Activated CD4-positive, alpha-beta memory T cell treated with anti-CD3 and anti-CD28 coated beads for 36 hours (primary cell): ENCODE results near the gene MALRD1. TPM values are rescaled to one million over a fixed set of nuclear protein-coding genes. Genes with fewer than 3 reads are reported as not detected.

Source experiments
- CTCF ChIA-PET: fragments of 350-600 bp; sonication (Branson Sonifier 250); formaldehyde crosslinking; loops from one replicate; lab custom pipeline; 2021; ENCODE audit warnings: antibody characterized with exemption, inconsistent platforms; lab: Charles Lee
- POLR2A ChIA-PET: fragments of 350-600 bp; sonication (Branson Sonifier 250); formaldehyde crosslinking; loops from one replicate; lab custom pipeline; 2021; ENCODE audit warnings: antibody characterized with exemption; lab: Charles Lee
- DNase-seq: peaks from one replicate; pipeline ENCODE4 v3.0.0-alpha.2; 2020
- H3K27ac Mint-ChIP-seq: one replicate; pipeline ENCODE4 v1.8.0; 2021; ENCODE audit warnings: mixed read lengths
- H3K27me3 Mint-ChIP-seq: one replicate; pipeline ENCODE4 v1.8.0; 2021; ENCODE audit warnings: mixed read lengths
- H3K36me3 Mint-ChIP-seq: one replicate; pipeline ENCODE4 v1.8.0; 2021; ENCODE audit warnings: mixed read lengths
- H3K4me1 Mint-ChIP-seq: one replicate; pipeline ENCODE4 v1.8.0; 2021; ENCODE audit warnings: low read depth, mixed read lengths
- H3K4me3 Mint-ChIP-seq: one replicate; pipeline ENCODE4 v1.8.0; 2021; ENCODE audit warnings: mild to moderate bottlenecking, mixed read lengths
- H3K9me3 Mint-ChIP-seq: one replicate; pipeline ENCODE4 v1.8.0; 2021; ENCODE audit warnings: mixed read lengths
- intact Hi-C: fragments of 100-400 bp; cut with micrococcal nuclease; formaldehyde crosslinking; loops from one replicate; pipeline ENCODE4 v1.15.1; 2023
- total RNA-seq, 2 experiments: library from RNA; stranded (reverse); gene quantifications; one replicate each; pipeline ENCODE4 v1.2.3, GENCODE V29; 2021

Gene MALRD1
- total RNA-seq, 2 experiments from 2014 or later, result not detected

DNA sequence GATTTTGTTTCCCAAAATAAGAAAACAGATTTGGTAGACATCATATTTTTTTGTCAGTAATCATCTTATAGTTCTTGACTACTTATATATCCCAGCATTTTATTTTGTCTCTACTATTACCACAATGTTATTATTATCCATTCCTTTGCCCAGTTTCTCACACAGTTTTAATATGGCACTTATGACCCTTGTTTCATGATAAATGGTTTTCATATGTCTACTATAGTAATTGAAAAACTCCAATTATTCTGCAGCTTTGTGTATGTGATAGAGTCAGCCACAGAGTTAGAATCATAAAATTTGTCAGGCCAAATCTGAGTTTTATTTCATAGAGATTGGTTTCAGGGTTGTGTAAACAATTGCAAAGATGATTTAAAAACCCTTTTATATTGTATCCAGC is 203.9 kb downstream of the MALRD1 start:
- intact Hi-C loops, result no loop called here
- H3K9me3 Mint-ChIP-seq, result peaks cover 13% of the 10 kb centered on the region
- CTCF ChIA-PET, result no interaction called here
- DNase-seq, result no peak
- no peak overlapping the region for H3K27ac Mint-ChIP-seq
- POLR2A ChIA-PET, result no interaction called here
- H3K36me3 Mint-ChIP-seq, result no peaks in the 10 kb centered on the region
- no peaks in the 10 kb centered on the region for H3K4me1 Mint-ChIP-seq
- H3K27me3 Mint-ChIP-seq, result no peaks in the 10 kb centered on the region
- H3K4me3 Mint-ChIP-seq, result no peak overlapping the region

DNA sequence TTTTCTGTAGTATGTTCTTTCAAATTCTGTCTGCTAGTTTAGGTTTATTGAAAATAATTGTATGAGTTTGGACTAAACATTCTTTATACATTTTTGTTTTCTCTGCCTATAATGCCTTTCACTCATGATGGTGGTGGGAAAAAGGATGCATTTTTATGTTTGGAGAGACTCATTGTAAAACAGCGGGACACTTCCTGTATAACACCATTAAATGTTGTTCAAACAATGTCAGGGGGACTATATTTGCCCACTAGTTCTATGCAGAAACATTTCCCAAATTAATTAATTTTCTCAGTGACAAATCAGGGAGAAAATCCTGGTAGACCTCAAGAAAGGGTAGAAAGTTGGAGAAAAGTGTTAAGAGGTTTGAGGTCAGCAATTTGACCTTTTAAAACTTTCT is 207.7 kb downstream of the MALRD1 start:
- POLR2A ChIA-PET, result no interaction called here
- Mint-ChIP-seq H3K4me1 (no peaks in the 10 kb centered on the region), H3K36me3 (no peaks in the 10 kb centered on the region), H3K27me3 (no peaks in the 10 kb centered on the region), H3K9me3 (peaks cover 21% of the 10 kb centered on the region), H3K4me3 (no peak overlapping the region), H3K27ac (no peak overlapping the region)
- intact Hi-C loops, result no loop called here
- CTCF ChIA-PET, result no interaction called here
- no peak for DNase-seq

- H3K4me3 Mint-ChIP-seq, result no peak overlapping the region
- intact Hi-C loops, result no loop called here
- POLR2A ChIA-PET, result no interaction called here
- H3K9me3 Mint-ChIP-seq, result peaks cover 20% of the 10 kb centered on the region
- H3K27ac Mint-ChIP-seq, result no peak overlapping the region
- no peak for DNase-seq
- H3K36me3 Mint-ChIP-seq, result no peaks in the 10 kb centered on the region
- no peaks in the 10 kb centered on the region for H3K4me1 Mint-ChIP-seq
- CTCF ChIA-PET, result no interaction called here
- no peaks in the 10 kb centered on the region for H3K27me3 Mint-ChIP-seq
These were observed 214.7 kb downstream of the MALRD1 start for GRCh38 chr10:19263262-19263661.

- Mint-ChIP-seq H3K9me3 (peaks cover 7% of the 10 kb centered on the region), H3K27me3 (no peaks in the 10 kb centered on the region), H3K27ac (no peak overlapping the region), H3K4me3 (no peak overlapping the region), H3K4me1 (no peaks in the 10 kb centered on the region), H3K36me3 (no peaks in the 10 kb centered on the region)
- intact Hi-C loops, result no loop called here
- no peak for DNase-seq
- POLR2A ChIA-PET, result no interaction called here
- CTCF ChIA-PET, result no interaction called here
These were observed 234.7 kb downstream of the MALRD1 start for GRCh38 chr10:19283285-19283684.

DNA sequence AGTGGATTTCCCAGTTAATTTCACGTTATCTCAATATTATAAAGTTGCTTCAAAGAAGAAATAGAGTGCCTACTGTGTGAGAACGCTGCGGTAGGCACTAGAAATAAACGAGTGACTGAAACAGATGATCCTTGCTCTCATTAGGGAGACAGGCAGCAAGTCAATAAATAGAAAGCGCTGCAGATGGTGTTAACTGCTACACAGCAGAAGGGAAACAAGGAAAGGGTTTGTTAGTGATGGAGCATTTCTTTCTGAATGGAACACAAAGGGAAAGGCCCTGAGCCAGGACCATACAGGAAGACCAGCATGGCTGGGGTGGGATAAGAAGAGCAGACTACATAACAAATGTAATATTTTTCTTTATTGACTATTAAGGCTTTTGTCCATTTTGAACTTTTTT is 235.2 kb downstream of the MALRD1 start:
- intact Hi-C loops, result no loop called here
- POLR2A ChIA-PET, result no interaction called here
- Mint-ChIP-seq H3K36me3 (no peaks in the 10 kb centered on the region), H3K4me1 (no peaks in the 10 kb centered on the region), H3K27ac (no peak overlapping the region), H3K9me3 (peaks cover 7% of the 10 kb centered on the region), H3K27me3 (no peaks in the 10 kb centered on the region), H3K4me3 (no peak overlapping the region)
- CTCF ChIA-PET, result no interaction called here
- DNase-seq, result no peak

GRCh38 chr10:19290770-19291169 is 242.2 kb downstream of the MALRD1 start:
- Mint-ChIP-seq H3K36me3 (no peaks in the 10 kb centered on the region), H3K4me1 (no peaks in the 10 kb centered on the region), H3K27me3 (no peaks in the 10 kb centered on the region), H3K27ac (no peak overlapping the region), H3K4me3 (no peak overlapping the region), H3K9me3 (peaks cover 11% of the 10 kb centered on the region)
- POLR2A ChIA-PET, result no interaction called here
- CTCF ChIA-PET, result no interaction called here
- intact Hi-C loops, result no loop called here
- no peak for DNase-seq

DNA sequence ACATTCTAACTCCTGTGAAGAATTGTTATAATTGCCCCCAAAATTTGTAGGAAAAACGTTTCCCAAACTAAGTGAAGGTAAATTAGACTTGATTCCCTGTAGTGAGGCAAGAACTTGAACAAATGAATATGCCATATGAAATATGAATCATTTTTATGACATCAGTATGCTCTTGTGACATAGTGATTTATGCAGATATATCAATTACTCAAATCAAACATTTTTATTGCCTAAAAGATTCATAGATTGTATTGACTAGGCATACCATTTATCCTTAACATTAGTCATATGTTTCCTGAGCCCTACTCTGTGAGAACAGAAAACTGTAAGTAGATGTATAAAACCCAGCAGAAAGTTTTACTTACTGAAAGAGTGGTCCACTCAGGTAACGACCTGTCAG is 245.6 kb downstream of the MALRD1 start:
- H3K9me3 Mint-ChIP-seq, result peaks cover 9% of the 10 kb centered on the region
- no peak for DNase-seq
- ChIA-PET CTCF (no interaction called here), POLR2A (no interaction called here)
- H3K4me3 Mint-ChIP-seq, result no peak overlapping the region
- intact Hi-C loops, result no loop called here
- no peaks in the 10 kb centered on the region for H3K4me1 Mint-ChIP-seq
- H3K36me3 Mint-ChIP-seq, result no peaks in the 10 kb centered on the region
- no peaks in the 10 kb centered on the region for H3K27me3 Mint-ChIP-seq
- H3K27ac Mint-ChIP-seq, result no peak overlapping the region

- ChIA-PET POLR2A (no interaction called here), CTCF (no interaction called here)
- H3K4me1 Mint-ChIP-seq, result no peaks in the 10 kb centered on the region
- no peak overlapping the region for H3K27ac Mint-ChIP-seq
- no peak for DNase-seq
- no peaks in the 10 kb centered on the region for H3K9me3 Mint-ChIP-seq
- no peaks in the 10 kb centered on the region for H3K27me3 Mint-ChIP-seq
- H3K4me3 Mint-ChIP-seq, result no peak overlapping the region
- no peaks in the 10 kb centered on the region for H3K36me3 Mint-ChIP-seq
- intact Hi-C loops, result no loop called here
These were observed 251.0 kb downstream of the MALRD1 start for GRCh38 chr10:19299645-19300044.

GRCh38 chr10:19302117-19302516 is 253.5 kb downstream of the MALRD1 start:
- Mint-ChIP-seq H3K9me3 (no peaks in the 10 kb centered on the region), H3K27me3 (no peaks in the 10 kb centered on the region), H3K27ac (no peak overlapping the region), H3K4me1 (no peaks in the 10 kb centered on the region), H3K36me3 (no peaks in the 10 kb centered on the region), H3K4me3 (no peak overlapping the region)
- intact Hi-C loops, result no loop called here
- POLR2A ChIA-PET, result no interaction called here
- CTCF ChIA-PET, result no interaction called here
- DNase-seq, result no peak

- no peak for DNase-seq
- H3K4me1 Mint-ChIP-seq, result no peaks in the 10 kb centered on the region
- POLR2A ChIA-PET, result no interaction called here
- intact Hi-C loops, result no loop called here
- CTCF ChIA-PET, result no interaction called here
- no peak overlapping the region for H3K4me3 Mint-ChIP-seq
- H3K27me3 Mint-ChIP-seq, result no peaks in the 10 kb centered on the region
- peaks cover 4% of the 10 kb centered on the region for H3K9me3 Mint-ChIP-seq
- H3K27ac Mint-ChIP-seq, result no peak overlapping the region
- no peaks in the 10 kb centered on the region for H3K36me3 Mint-ChIP-seq
These were observed 261.5 kb downstream of the MALRD1 start for GRCh38 chr10:19310066-19310465.

GRCh38 chr10:19316204-19316870 is 267.7 kb downstream of the MALRD1 start:
- POLR2A ChIA-PET, result no interaction called here
- DNase-seq, result no peak
- intact Hi-C loops, result no loop called here
- Mint-ChIP-seq H3K9me3 (peaks cover 6% of the 10 kb centered on the region), H3K4me1 (no peaks in the 10 kb centered on the region), H3K36me3 (no peaks in the 10 kb centered on the region), H3K4me3 (no peak overlapping the region), H3K27ac (no peak overlapping the region), H3K27me3 (no peaks in the 10 kb centered on the region)
- CTCF ChIA-PET, result no interaction called here

GRCh38 chr10:19317952-19318351 is 269.4 kb downstream of the MALRD1 start:
- Mint-ChIP-seq H3K4me1 (no peaks in the 10 kb centered on the region), H3K9me3 (peaks cover 9% of the 10 kb centered on the region), H3K27me3 (no peaks in the 10 kb centered on the region), H3K27ac (no peak overlapping the region), H3K36me3 (no peaks in the 10 kb centered on the region), H3K4me3 (no peak overlapping the region)
- intact Hi-C loops, result no loop called here
- ChIA-PET POLR2A (no interaction called here), CTCF (no interaction called here)
- no peak for DNase-seq

DNA sequence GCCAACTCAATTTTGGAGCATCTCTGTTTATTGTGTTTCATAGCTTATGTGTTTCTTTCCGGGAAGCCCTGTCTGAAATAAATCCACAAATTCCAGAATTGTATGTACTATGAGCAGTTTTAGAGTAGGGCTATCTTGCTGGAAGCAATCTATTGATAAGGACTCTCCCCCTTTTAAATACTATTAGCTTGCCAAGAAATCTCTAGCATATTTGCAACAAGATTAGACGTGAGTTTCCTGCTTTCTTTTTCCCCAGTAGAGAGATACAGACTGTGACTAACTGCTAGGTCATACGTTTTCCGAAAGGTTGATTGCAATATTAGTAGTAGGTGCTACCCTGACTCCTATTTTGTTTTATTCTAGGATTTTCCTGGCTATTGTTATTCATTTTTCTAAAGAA is 277.0 kb downstream of the MALRD1 start:
- Mint-ChIP-seq H3K27ac (no peak overlapping the region), H3K4me3 (no peak overlapping the region), H3K9me3 (peaks cover 8% of the 10 kb centered on the region), H3K36me3 (no peaks in the 10 kb centered on the region), H3K27me3 (no peaks in the 10 kb centered on the region), H3K4me1 (no peaks in the 10 kb centered on the region)
- DNase-seq, result no peak
- ChIA-PET POLR2A (no interaction called here), CTCF (no interaction called here)
- intact Hi-C loops, result no loop called here
